ENCODE measurements around the gene BCAS3. TPM values are rescaled to one million over a fixed set of nuclear protein-coding genes. Genes with fewer than 3 reads are reported as not detected.
"Not testable (repeated sequence)": the region's sequence is repeated elsewhere in the genome, so short reads cannot be mapped to it uniquely, and the experiment has no call there.

The BCAS3 gene
- total RNA-seq, 1 donor from 2014 or later: 75.9 TPM

DNA sequence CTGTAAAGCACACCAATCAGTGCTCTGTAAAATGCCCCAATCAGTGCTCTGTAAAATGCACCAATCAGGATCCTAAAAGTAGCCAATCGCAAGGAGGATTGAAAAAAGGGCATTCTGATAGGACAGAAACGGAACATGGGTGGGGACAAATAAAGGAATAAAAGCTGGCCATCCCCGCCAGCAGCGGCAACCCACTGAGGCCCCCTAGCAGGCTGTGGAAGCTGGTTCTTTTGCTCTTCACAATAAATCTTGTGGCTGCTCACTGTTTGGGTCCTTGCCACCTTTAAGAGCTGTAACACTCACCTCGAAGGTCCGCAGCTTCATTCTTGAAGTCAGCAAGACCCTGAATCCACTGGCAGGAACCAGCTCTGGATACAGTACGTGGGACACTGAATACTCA is 559.6 kb downstream of the BCAS3 start:
- no peak for TF ChIP-seq CTCF (IDR thresholded peaks at IDR 0.05)
- no peak overlapping the region for H3K4me3 ChIP-seq
- H3K36me3 ChIP-seq: no peaks in the 10 kb centered on the region
- intact Hi-C loops (cut with DNase I): no loop called here
- H3K4me1 ChIP-seq: peaks cover 0 to 11% of the 10 kb centered on the region in 2 donors
- no peaks in the 10 kb centered on the region for H3K27me3 ChIP-seq
- no peak for DNase-seq (ENCODE audit: low spot score in 2 of 2)
- no peak overlapping the region for H3K27ac ChIP-seq
- H3K9me3 ChIP-seq: no peaks in the 10 kb centered on the region

GRCh38 chr17:61238455-61238933 is 560.8 kb downstream of the BCAS3 start:
- no peak overlapping the region for H3K4me3 ChIP-seq
- no peaks in the 10 kb centered on the region for H3K36me3 ChIP-seq
- no peak for TF ChIP-seq CTCF (IDR thresholded peaks at IDR 0.05)
- H3K27me3 ChIP-seq: no peaks in the 10 kb centered on the region
- H3K4me1 ChIP-seq: peaks cover 0 to 5% of the 10 kb centered on the region in 2 donors
- H3K9me3 ChIP-seq: no peaks in the 10 kb centered on the region
- intact Hi-C loops (cut with DNase I): no loop called here
- no peak overlapping the region for H3K27ac ChIP-seq
- DNase-seq (ENCODE audit: low spot score in 2 of 2): no peak

GRCh38 chr17:61239327-61239726 is 561.7 kb downstream of the BCAS3 start:
- intact Hi-C loops (cut with DNase I): no loop called here
- no peaks in the 10 kb centered on the region for H3K27me3 ChIP-seq
- no peak for TF ChIP-seq CTCF (IDR thresholded peaks at IDR 0.05)

DNA sequence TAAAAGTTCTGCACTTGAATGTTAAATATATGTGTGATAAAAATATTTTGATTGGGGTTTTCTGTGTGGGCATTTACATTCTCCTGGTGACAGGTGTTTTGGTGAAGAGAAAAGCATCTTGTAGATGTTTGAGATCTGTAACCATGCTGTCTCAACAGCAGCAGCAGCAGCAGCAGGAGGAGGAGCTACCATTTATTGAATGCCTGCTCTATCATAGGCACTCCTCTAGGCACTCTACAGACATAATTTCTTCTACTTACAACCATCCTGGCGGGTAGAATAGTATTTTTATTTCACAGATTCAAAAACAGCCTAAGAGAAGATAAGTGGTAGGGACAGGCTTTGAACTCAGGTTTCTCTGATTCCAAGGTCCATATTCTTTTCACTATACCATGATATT is 562.3 kb downstream of the BCAS3 start:
- H3K9me3 ChIP-seq: no peaks in the 10 kb centered on the region
- no peak for DNase-seq (ENCODE audit: low spot score in 2 of 2)
- no peak for TF ChIP-seq CTCF (IDR thresholded peaks at IDR 0.05)
- H3K36me3 ChIP-seq: no peaks in the 10 kb centered on the region
- no peak overlapping the region for H3K4me3 ChIP-seq
- no peak overlapping the region for H3K27ac ChIP-seq
- peaks cover 0 to 2% of the 10 kb centered on the region in 2 donors for H3K4me1 ChIP-seq
- intact Hi-C loops (cut with DNase I): no loop called here
- H3K27me3 ChIP-seq: no peaks in the 10 kb centered on the region

More at GRCh38 chr17:61239327-61239726, 561.7 kb downstream of the BCAS3 start:
- peaks cover 0 to 2% of the 10 kb centered on the region in 2 donors for H3K4me1 ChIP-seq
- no peak for DNase-seq (ENCODE audit: low spot score in 2 of 2)
- no peaks in the 10 kb centered on the region for H3K36me3 ChIP-seq
- no peaks in the 10 kb centered on the region for H3K9me3 ChIP-seq
- no peak overlapping the region for H3K4me3 ChIP-seq
- no peak overlapping the region for H3K27ac ChIP-seq

DNA sequence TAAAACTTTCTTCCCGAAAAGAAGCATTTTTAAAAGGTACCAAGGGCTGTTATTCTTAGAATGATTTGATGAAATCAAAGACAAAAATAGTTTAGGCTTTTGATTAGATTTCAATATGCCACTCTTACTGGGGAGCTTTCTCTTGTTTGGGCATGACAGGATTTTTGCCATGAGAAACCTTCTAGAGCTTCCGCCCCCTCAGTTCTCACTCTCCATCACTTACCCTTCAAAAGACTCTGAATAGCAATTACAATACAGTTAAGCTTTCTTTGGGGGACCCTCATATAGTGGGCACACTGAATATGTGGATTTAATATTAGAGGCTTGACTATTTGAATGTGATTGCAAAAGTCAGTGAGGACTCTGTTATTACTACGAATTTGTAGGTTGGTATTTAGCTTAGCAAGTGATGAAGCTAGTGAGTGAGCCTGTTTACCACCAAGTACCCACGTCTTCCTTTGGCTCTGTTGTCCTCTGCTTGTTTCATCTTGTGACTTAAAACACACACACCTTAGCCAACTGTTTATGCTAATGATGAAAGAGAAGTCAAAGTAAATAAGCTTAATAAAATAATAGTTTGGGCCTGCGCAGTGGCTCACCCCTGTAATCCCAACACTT is 563.3 kb downstream of the BCAS3 start:
- intact Hi-C loops (cut with DNase I): no loop called here

GRCh38 chr17:61244988-61245387 is 567.3 kb downstream of the BCAS3 start:
- DNase-seq (ENCODE audit: low spot score in 2 of 2); intact Hi-C loops (cut with DNase I); H3K27me3 ChIP-seq; H3K9me3 ChIP-seq; H3K4me3 ChIP-seq; H3K27ac ChIP-seq; H3K36me3 ChIP-seq: not testable (repeated sequence)
- peaks cover 0 to 15% of the 10 kb centered on the region in 2 donors for H3K4me1 ChIP-seq

More for the DNA sequence above, 563.3 kb downstream of the BCAS3 start:
- Histone ChIP-seq H3K4me3 (no peak overlapping the region), H3K27me3 (no peaks in the 10 kb centered on the region), H3K9me3 (no peaks in the 10 kb centered on the region), H3K36me3 (no peaks in the 10 kb centered on the region), H3K27ac (peak overlapping the region in 1 of 2 donors; percentile 6), H3K4me1 (peaks cover 0 to 2% of the 10 kb centered on the region in 2 donors)
- DNase-seq (ENCODE audit: low spot score in 2 of 2): no peak
- no peak for TF ChIP-seq CTCF (IDR thresholded peaks at IDR 0.05)
